SK-MEL-5 (cell line): ENCODE measurements around the gene NACA2. TPM values are rescaled to one million over a fixed set of nuclear protein-coding genes. Genes with fewer than 3 reads are reported as not detected.
"Not testable (repeated sequence)": the region's sequence is repeated elsewhere in the genome, so short reads cannot be mapped to it uniquely, and the experiment has no call there.

Experiments used
- DNase-seq: peaks from one replicate; pipeline ENCODE4 v3.0.0-alpha.2; 2016; ENCODE audit warnings: low read depth, low spot score
- in situ Hi-C: cut with HindIII; loops from 2 replicates; pipeline ENCODE4 v1.10.0; 2016; ENCODE audit warnings: low sequenced_read_pairs, high pct_unique_total_duplicates, low pct_unique_long_range_greater_than_20kb
- total RNA-seq: library from RNA; depleted of rRNA; stranded (reverse); fragments of >200 nt; shearing (Covaris generic); gene quantifications from 2 replicates; pipeline ENCODE4 v1.2.3, GENCODE V29; 2014

The NACA2 gene
- total RNA-seq, 1 experiment from 2014 or later = not detected

GRCh38 chr17:61614219-61614618 lies 23.2 kb upstream of the NACA2 start:
- in situ Hi-C loops = no loop called here
- DNase-seq = no peak

- no peak for DNase-seq
- in situ Hi-C loops = no loop called here
Measured at GRCh38 chr17:61611323-61611722, 20.3 kb upstream of the NACA2 start.

- in situ Hi-C loops = no loop called here
- no peak for DNase-seq
Measured at GRCh38 chr17:61605692-61606091, 14.7 kb upstream of the NACA2 start.

GRCh38 chr17:61601297-61601696 lies 10.3 kb upstream of the NACA2 start:
- in situ Hi-C loops = no loop called here
- no peak for DNase-seq

- in situ Hi-C loops = no loop called here
- no peak for DNase-seq
Measured at GRCh38 chr17:61600621-61601020, 9.6 kb upstream of the NACA2 start.

- DNase-seq = no peak
- in situ Hi-C loops = no loop called here
Measured at GRCh38 chr17:61599608-61600007, 8.6 kb upstream of the NACA2 start.

GRCh38 chr17:61598014-61598413 lies 7.0 kb upstream of the NACA2 start:
- no peak for DNase-seq
- in situ Hi-C loops = no loop called here

GRCh38 chr17:61597607-61598006 lies 6.6 kb upstream of the NACA2 start:
- in situ Hi-C loops = no loop called here
- DNase-seq = no peak

GRCh38 chr17:61595418-61596186 lies 4.6 kb upstream of the NACA2 start:
- in situ Hi-C loops = no loop called here
- no peak for DNase-seq

- in situ Hi-C loops = no loop called here
Measured at GRCh38 chr17:61594294-61594825, 3.3 kb upstream of the NACA2 start.

GRCh38 chr17:61593426-61593825 lies 2.4 kb upstream of the NACA2 start:
- in situ Hi-C loops = no loop called here
- DNase-seq = no peak

More at GRCh38 chr17:61594294-61594825, 3.3 kb upstream of the NACA2 start:
- DNase-seq = no peak

- no peak for DNase-seq
- in situ Hi-C loops = no loop called here
Measured at GRCh38 chr17:61591930-61592329, 911 bp upstream of the NACA2 start.

GRCh38 chr17:61589990-61590389 lies 1.0 kb downstream of the NACA2 start:
- in situ Hi-C loops = no loop called here
- no peak for DNase-seq

- in situ Hi-C loops = no loop called here
Measured at GRCh38 chr17:61587807-61588660, 3.0 kb downstream of the NACA2 start.

GRCh38 chr17:61587242-61587641 lies 3.8 kb downstream of the NACA2 start:
- no peak for DNase-seq
- in situ Hi-C loops = no loop called here

More at GRCh38 chr17:61587807-61588660, 3.0 kb downstream of the NACA2 start:
- DNase-seq = no peak

GRCh38 chr17:61586622-61587021 lies 4.4 kb downstream of the NACA2 start:
- DNase-seq, in situ Hi-C loops: not testable (repeated sequence)

GRCh38 chr17:61586031-61586566 lies 4.9 kb downstream of the NACA2 start:
- in situ Hi-C loops = no loop called here
- no peak for DNase-seq

GRCh38 chr17:61584866-61585265 lies 6.2 kb downstream of the NACA2 start:
- DNase-seq = no peak
- in situ Hi-C loops = no loop called here
